ENCODE data around the gene PCAT6. TPM values are rescaled to one million over a fixed set of nuclear protein-coding genes. Genes with fewer than 3 reads are reported as not detected.

PCAT6 gene
- total RNA-seq, 1 experiment from 2014 or later, result 0.84 TPM

DNA sequence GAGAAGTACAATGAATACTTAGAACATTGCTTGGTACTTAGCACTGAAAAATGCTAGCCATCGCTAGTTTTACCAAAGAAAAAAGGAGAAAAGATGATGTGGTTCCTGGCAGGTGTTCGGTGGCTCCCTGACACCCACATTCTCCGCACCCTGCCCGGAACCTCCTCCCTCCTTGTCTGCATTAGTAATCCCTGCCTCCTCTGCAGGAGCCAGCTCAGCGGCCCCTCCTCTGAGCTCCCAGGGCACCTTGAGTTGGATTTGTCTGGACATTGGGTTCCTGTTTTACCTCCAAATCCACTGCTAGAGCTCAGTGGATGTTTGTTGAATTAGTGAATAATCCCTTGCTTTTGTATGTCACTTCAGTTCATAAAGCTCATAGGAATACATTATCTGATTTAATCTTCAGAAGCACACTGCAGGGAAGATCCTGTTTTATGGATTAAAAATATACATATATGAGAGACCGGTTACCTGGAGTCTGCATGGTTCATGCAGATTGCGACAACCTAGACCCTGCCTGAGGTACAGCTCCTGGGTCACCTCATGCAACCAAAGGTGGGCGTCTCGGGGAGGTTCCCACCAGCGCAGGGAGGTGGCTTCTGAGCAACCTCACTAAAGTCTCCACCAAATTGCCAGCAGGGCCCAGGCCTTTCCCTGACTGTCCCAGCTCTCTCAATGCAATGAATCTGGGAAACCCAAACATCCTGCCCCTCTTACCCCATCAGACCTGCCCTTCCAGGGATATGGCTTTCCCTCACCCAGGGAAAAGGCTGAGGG lies 24.2 kb downstream of the PCAT6 start:
- Histone ChIP-seq H3K27ac (ENCODE audit: low read depth, low read length, poor library complexity, severe bottlenecking) (no peak overlapping the region), H3K27me3 (replicated peaks; ENCODE audit: insufficient read depth, low read depth, low read length, poor library complexity) (no peaks in the 10 kb centered on the region), H3K4me1 (ENCODE audit: insufficient read depth, low read length, poor library complexity, severe bottlenecking) (no peaks in the 10 kb centered on the region), H3K9me3 (ENCODE audit: low read depth, low read length, poor library complexity, severe bottlenecking) (no peaks in the 10 kb centered on the region), H3K4me3 (ENCODE audit: low read depth, low read length, poor library complexity, severe bottlenecking) (no peak overlapping the region), H3K36me3 (ENCODE audit: insufficient read depth, low read length, poor library complexity, severe bottlenecking) (no peaks in the 10 kb centered on the region)
- TF ChIP-seq, protein P1, sequence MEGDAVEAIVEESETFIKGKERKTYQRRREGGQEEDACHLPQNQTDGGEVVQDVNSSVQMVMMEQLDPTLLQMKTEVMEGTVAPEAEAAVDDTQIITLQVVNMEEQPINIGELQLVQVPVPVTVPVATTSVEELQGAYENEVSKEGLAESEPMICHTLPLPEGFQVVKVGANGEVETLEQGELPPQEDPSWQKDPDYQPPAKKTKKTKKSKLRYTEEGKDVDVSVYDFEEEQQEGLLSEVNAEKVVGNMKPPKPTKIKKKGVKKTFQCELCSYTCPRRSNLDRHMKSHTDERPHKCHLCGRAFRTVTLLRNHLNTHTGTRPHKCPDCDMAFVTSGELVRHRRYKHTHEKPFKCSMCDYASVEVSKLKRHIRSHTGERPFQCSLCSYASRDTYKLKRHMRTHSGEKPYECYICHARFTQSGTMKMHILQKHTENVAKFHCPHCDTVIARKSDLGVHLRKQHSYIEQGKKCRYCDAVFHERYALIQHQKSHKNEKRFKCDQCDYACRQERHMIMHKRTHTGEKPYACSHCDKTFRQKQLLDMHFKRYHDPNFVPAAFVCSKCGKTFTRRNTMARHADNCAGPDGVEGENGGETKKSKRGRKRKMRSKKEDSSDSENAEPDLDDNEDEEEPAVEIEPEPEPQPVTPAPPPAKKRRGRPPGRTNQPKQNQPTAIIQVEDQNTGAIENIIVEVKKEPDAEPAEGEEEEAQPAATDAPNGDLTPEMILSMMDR (conservative IDR thresholded peaks at IDR 0.05; ENCODE audit: low read depth, low read length), result no peak
- no peak for TF ChIP-seq EZH2 (IDR thresholded peaks at IDR 0.05; ENCODE audit: borderline replicate concordance, low read depth, low read length, poor library complexity, severe bottlenecking)
- intact Hi-C loops (cut with micrococcal nuclease; ENCODE audit: unreplicated experiment), result no loop called here
- POLR2A ChIA-PET (ENCODE audit: low non-redundant PET), result no interaction called here
- BruUV-seq (replicated peaks), result no TSS peak
- DNase-seq (ENCODE audit: low spot score), result no peak
- CTCF ChIA-PET, result no interaction called here

DNA sequence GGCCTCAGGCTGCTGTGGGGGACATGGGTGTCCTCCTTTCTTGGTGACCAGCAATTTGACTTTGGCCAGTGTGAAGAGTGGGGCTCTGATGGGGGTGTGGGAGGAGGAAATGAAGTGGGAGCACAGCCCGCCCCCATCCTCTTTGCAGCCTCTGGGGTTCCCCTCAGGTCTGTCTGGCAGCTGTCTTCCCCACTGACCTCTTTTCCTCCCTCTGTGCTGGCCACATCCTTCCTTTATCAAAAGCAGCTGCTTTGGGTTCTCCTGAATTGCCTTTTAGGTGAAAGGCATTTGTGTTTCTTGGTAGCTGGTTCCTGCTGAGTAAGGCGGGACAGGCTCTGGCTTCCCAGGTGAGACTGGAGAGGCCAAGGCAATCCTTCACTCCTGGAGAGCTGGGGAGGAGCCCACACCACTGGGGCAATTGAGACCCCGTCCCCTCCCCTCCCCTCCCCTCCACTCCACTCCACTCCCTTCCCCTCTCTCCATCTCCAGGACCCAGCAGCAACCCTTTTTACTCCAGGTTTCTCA lies 24.9 kb downstream of the PCAT6 start:
- POLR2A ChIA-PET (ENCODE audit: low non-redundant PET), result no interaction called here
- CTCF ChIA-PET, result no interaction called here

DNA sequence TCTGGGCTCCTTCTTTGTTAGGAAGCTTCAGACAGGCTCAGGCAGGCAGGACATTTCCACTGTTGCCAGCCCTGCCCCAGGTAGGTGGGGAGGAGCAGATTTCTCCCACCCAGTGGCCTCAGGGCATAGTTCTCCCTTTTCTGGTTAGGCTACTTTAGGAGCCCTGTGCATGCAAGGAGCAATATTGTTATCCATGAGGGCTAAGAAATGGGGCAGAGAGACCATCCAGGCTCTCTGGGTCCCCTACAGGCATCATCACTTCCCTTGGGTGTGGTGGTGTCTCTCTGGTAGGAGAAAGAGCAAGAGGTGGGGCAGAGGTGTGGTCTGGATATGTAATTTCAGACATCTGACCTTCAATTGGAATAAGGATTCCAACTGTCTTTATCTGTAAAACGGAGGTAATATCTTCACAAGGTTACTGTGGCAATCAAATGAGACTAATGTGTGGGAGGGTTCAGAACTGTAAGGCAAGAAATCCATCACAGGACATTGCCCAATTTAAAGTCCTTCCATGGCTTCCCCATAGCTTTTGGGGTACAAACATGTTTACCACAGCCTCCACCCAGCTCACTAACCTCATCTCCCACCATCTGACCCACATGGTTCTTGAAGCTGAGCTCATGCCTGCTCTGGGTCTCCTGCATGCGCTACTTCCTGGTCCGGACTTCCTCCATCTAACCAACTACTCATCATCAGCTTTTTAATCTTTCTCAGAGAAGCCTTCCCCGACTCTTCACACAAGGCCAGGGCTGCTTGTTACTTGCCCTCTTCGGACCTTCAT lies 26.1 kb downstream of the PCAT6 start:
- no peak for DNase-seq (ENCODE audit: low spot score)
- Histone ChIP-seq H3K36me3 (ENCODE audit: insufficient read depth, low read length, poor library complexity, severe bottlenecking) (no peaks in the 10 kb centered on the region), H3K4me1 (ENCODE audit: insufficient read depth, low read length, poor library complexity, severe bottlenecking) (no peaks in the 10 kb centered on the region), H3K9me3 (ENCODE audit: low read depth, low read length, poor library complexity, severe bottlenecking) (no peaks in the 10 kb centered on the region), H3K4me3 (ENCODE audit: low read depth, low read length, poor library complexity, severe bottlenecking) (no peak overlapping the region), H3K27me3 (replicated peaks; ENCODE audit: insufficient read depth, low read depth, low read length, poor library complexity) (no peaks in the 10 kb centered on the region), H3K27ac (ENCODE audit: low read depth, low read length, poor library complexity, severe bottlenecking) (no peak overlapping the region)
- BruUV-seq (replicated peaks), result no TSS peak
- POLR2A ChIA-PET (ENCODE audit: low non-redundant PET), result no interaction called here
- TF ChIP-seq, protein P1 (conservative IDR thresholded peaks at IDR 0.05; ENCODE audit: low read depth, low read length), result no peak
- TF ChIP-seq EZH2 (IDR thresholded peaks at IDR 0.05; ENCODE audit: borderline replicate concordance, low read depth, low read length, poor library complexity, severe bottlenecking), result no peak
- intact Hi-C loops (cut with micrococcal nuclease; ENCODE audit: unreplicated experiment), result no loop called here
- CTCF ChIA-PET, result no interaction called here

More for the DNA sequence above, 24.9 kb downstream of the PCAT6 start:
- intact Hi-C loops (cut with micrococcal nuclease; ENCODE audit: unreplicated experiment), result no loop called here
- no peak overlapping the region for H3K4me3 ChIP-seq (ENCODE audit: low read depth, low read length, poor library complexity, severe bottlenecking)
- no peak for TF ChIP-seq EZH2 (IDR thresholded peaks at IDR 0.05; ENCODE audit: borderline replicate concordance, low read depth, low read length, poor library complexity, severe bottlenecking)
- TF ChIP-seq, protein P1 (conservative IDR thresholded peaks at IDR 0.05; ENCODE audit: low read depth, low read length), result no peak
- H3K4me1 ChIP-seq (ENCODE audit: insufficient read depth, low read length, poor library complexity, severe bottlenecking), result no peaks in the 10 kb centered on the region
- no peak overlapping the region for H3K27ac ChIP-seq (ENCODE audit: low read depth, low read length, poor library complexity, severe bottlenecking)
- no peaks in the 10 kb centered on the region for H3K27me3 ChIP-seq (replicated peaks; ENCODE audit: insufficient read depth, low read depth, low read length, poor library complexity)
- DNase-seq (ENCODE audit: low spot score), result no peak
- no peaks in the 10 kb centered on the region for H3K36me3 ChIP-seq (ENCODE audit: insufficient read depth, low read length, poor library complexity, severe bottlenecking)
- no TSS peak for BruUV-seq (replicated peaks)
- no peaks in the 10 kb centered on the region for H3K9me3 ChIP-seq (ENCODE audit: low read depth, low read length, poor library complexity, severe bottlenecking)

All from A673 (cell line).